GM12874 (cell line): ENCODE results near the gene SHISA3.

Source experiments
- CTCF ChIP-seq: IDR thresholded peaks from 2 replicates; pipeline ENCODE4 v1.5.1; 2011; ENCODE audit warnings: low read depth, mild to moderate bottlenecking, control low read depth, low read length, moderate library complexity; ENCODE audit not compliant: insufficient read depth

The SHISA3 gene

GRCh38 chr4:42360256-42360669 lies 37.0 kb upstream of the SHISA3 start:
- no peak for TF ChIP-seq CTCF

GRCh38 chr4:42361456-42361855 lies 35.8 kb upstream of the SHISA3 start:
- TF ChIP-seq CTCF: no peak

- TF ChIP-seq CTCF: no peak
Observed at GRCh38 chr4:42362591-42362990, 34.7 kb upstream of the SHISA3 start.

- TF ChIP-seq CTCF: no peak
Observed at GRCh38 chr4:42363614-42364013, 33.7 kb upstream of the SHISA3 start.

- no peak for TF ChIP-seq CTCF
Observed at GRCh38 chr4:42364266-42365053, 32.8 kb upstream of the SHISA3 start.

GRCh38 chr4:42366959-42367358 lies 30.3 kb upstream of the SHISA3 start:
- TF ChIP-seq CTCF: no peak

GRCh38 chr4:42369489-42369888 lies 27.8 kb upstream of the SHISA3 start:
- no peak for TF ChIP-seq CTCF
